Fibroblast of lung (primary cell): ENCODE data around the gene NRCAM. TPM values are rescaled to one million over a fixed set of nuclear protein-coding genes. Genes with fewer than 3 reads are reported as not detected.

Experiments
- DNase-seq, 2 donors: peaks; one replicate each; pipeline versions ENCODE4 v3.0.0 to v3.0.0-alpha.2; 2010; ENCODE audit warnings: low read depth in 2 of 2
- H2AFZ ChIP-seq: 2 replicates; pipeline ENCODE4 v1.5.1; 2012; ENCODE audit warnings: low read length, control low read depth, inconsistent platforms
- H3K27ac ChIP-seq: 2 replicates; pipeline ENCODE4 v1.5.1; 2011; ENCODE audit warnings: low read length, control low read depth; ENCODE audit not compliant: insufficient read depth
- H3K27me3 ChIP-seq: 2 replicates; pipeline ENCODE4 v1.5.1; 2011; ENCODE audit warnings: mild to moderate bottlenecking, low read length; ENCODE audit not compliant: control insufficient read depth, insufficient read depth
- H3K36me3 ChIP-seq: 2 replicates; pipeline ENCODE4 v1.5.1; 2011; ENCODE audit warnings: low read length; ENCODE audit not compliant: control insufficient read depth, insufficient read depth
- H3K4me1 ChIP-seq: 2 replicates; pipeline ENCODE4 v1.5.1; 2011; ENCODE audit warnings: low read length; ENCODE audit not compliant: control insufficient read depth, insufficient read depth; ENCODE audit errors: extremely low read depth
- H3K4me2 ChIP-seq: 2 replicates; pipeline ENCODE4 v1.5.1; 2011; ENCODE audit warnings: low read length, control low read depth; ENCODE audit not compliant: insufficient read depth; ENCODE audit errors: extremely low read depth
- H3K4me3 ChIP-seq, 4 experiments: fragments of 200-600 bp in 1 of 4; sonication (generic) in 1 of 4; replicated peaks in 1 of 4; 2 replicates each; pipeline ENCODE4 v1.5.1; 2011 to 2016; ENCODE audit warnings: low read length in 4 of 4, low read depth in 3 of 4, mild to moderate bottlenecking in 3 of 4, control low read depth in 2 of 4, inconsistent platforms in 1 of 4, mixed read lengths in 1 of 4; ENCODE audit not compliant: insufficient read depth in 1 of 4; ENCODE audit errors: control extremely low read depth in 1 of 4
- H3K79me2 ChIP-seq: 2 replicates; pipeline ENCODE4 v1.5.1; 2012; ENCODE audit warnings: mild to moderate bottlenecking, low read length, inconsistent platforms; ENCODE audit not compliant: control insufficient read depth, insufficient read depth
- H3K9ac ChIP-seq: 2 replicates; pipeline ENCODE4 v1.5.1; 2011; ENCODE audit warnings: mild to moderate bottlenecking, low read length, control low read depth; ENCODE audit not compliant: insufficient read depth
- H3K9me3 ChIP-seq: 2 replicates; pipeline ENCODE4 v1.5.1; 2012; ENCODE audit warnings: low read depth, low read length; ENCODE audit not compliant: control insufficient read depth, insufficient read depth
- H4K20me1 ChIP-seq: 2 replicates; pipeline ENCODE4 v1.5.1; 2011; ENCODE audit warnings: low read length; ENCODE audit not compliant: control insufficient read depth, insufficient read depth; ENCODE audit errors: extremely low read depth
- EZH2 ChIP-seq: IDR thresholded peaks from 2 replicates; pipeline ENCODE4 v1.5.1; 2012; ENCODE audit warnings: low read length, control low read depth, mild to moderate bottlenecking; ENCODE audit errors: missing control alignments
- polyA plus RNA-seq, 2 donors: library from polyadenylated mRNA; depleted of rRNA in 1 of 2; stranded (reverse) in 1 of 2; unstranded in 1 of 2; fragments of >200 nt; gene quantifications; 2 replicates each; pipeline ENCODE4 v1.2.1, GENCODE V29; 2011 to 2012; ENCODE audit warnings: missing spikeins in 1 of 2
- total RNA-seq: library from RNA; depleted of rRNA; stranded (reverse); fragments of >200 nt; gene quantifications from 2 replicates; pipeline ENCODE4 v1.2.1, GENCODE V29; 2014
- TF ChIP-seq, protein P1 (sequence below), 2 donors: IDR thresholded peaks in 1 of 2; conservative IDR thresholded peaks in 1 of 2; 1 replicate in 1 of 2; 2 replicates in 1 of 2; pipeline ENCODE4 v1.5.1; 2011 to 2012; ENCODE audit warnings: low read length in 2 of 2, control low read depth in 1 of 2, inconsistent platforms in 1 of 2, low read depth in 1 of 2, mild to moderate bottlenecking in 1 of 2

Gene NRCAM
- total and polyA plus RNA-seq, 2 donors (not counting 1 experiment from before 2014, with no cell fraction given), result 2.1 to 2.2 TPM

DNA sequence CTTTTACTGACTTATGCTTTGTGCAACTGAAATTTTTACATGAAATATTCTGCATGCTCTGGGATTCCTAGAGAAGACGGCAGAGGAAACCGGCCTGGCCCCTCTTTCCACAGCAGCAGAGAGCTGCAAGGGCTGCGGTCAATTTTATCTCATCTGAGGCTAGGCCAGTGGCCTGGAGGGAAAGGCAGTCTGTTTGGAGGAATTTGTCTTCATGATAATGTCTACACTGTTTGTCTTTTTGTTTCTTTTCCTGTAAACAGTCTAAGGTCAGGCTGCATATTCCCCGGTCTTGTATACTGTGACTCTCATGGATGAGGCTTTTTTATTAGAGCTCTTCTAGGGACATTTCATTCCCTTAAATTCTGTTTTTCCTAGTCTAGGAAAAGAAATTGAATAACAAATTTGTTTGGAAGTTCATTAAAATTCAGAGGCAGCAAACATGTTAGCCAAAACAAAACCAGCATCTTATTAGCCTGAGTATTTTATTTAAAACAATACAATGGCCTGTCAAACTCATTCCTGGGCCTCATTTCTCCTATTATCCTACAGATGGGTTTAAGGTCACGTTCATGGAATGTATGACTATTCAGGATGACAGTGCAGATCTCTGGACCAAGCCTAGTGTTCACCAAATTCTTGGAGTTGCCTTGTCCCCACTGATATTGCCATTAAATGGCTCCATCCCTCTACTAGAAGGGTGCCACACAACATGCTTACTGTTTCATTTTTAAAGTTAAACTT, 352.5 kb downstream of the NRCAM start:
- Histone ChIP-seq H3K4me1 (peaks cover 16% of the 10 kb centered on the region), H4K20me1 (no peaks in the 10 kb centered on the region), H3K4me2 (peak overlapping the region; percentile 18), H3K9ac (no peak overlapping the region), H3K9me3 (no peaks in the 10 kb centered on the region), H3K27ac (no peak overlapping the region), H3K79me2 (no peaks in the 10 kb centered on the region), H3K4me3 (no peak overlapping the region), H3K36me3 (no peaks in the 10 kb centered on the region), H3K27me3 (no peaks in the 10 kb centered on the region), H2AFZ (no peak overlapping the region)
- DNase-seq, result peak in 1 of 2 donors; percentile 46
- TF ChIP-seq EZH2, result no peak
- TF ChIP-seq, protein P1, sequence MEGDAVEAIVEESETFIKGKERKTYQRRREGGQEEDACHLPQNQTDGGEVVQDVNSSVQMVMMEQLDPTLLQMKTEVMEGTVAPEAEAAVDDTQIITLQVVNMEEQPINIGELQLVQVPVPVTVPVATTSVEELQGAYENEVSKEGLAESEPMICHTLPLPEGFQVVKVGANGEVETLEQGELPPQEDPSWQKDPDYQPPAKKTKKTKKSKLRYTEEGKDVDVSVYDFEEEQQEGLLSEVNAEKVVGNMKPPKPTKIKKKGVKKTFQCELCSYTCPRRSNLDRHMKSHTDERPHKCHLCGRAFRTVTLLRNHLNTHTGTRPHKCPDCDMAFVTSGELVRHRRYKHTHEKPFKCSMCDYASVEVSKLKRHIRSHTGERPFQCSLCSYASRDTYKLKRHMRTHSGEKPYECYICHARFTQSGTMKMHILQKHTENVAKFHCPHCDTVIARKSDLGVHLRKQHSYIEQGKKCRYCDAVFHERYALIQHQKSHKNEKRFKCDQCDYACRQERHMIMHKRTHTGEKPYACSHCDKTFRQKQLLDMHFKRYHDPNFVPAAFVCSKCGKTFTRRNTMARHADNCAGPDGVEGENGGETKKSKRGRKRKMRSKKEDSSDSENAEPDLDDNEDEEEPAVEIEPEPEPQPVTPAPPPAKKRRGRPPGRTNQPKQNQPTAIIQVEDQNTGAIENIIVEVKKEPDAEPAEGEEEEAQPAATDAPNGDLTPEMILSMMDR (conservative IDR thresholded peaks at IDR 0.05 in 1 of 2, IDR thresholded peaks at IDR 0.05 in 1 of 2; ENCODE audit: low read depth in 1 of 2, low read length in 2 of 2), result no peak

DNA sequence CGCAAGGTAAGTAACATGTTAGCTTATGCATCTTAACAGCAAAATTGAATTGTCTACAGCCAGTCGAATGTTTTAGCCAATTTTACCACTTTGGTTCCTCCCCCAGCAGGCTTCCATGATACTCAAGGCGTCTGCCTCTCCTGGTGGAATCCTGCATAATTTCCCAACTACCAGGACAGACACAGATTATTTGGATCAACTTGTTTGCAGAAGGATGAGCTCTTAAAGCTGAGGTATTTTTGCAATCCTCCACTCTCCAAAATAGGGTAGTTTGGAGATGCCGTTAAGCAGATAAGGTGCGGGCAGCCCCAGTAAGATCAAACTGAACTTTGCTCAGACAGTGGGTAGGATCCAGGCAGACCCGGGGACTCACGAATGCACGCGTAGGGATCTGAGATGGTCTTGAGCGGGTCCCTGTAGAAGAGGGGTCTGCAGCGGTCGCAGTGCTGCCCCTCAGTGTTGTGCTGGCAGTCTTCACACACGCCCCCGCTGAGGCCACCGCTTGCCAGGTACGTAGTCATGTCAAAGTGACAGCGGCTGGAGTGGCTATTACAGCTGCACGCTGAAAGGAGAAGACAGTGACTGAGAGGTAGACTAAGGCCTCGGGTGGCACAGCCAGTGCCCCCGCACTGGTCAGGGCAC, 353.4 kb downstream of the NRCAM start:
- Histone ChIP-seq H2AFZ (no peak overlapping the region), H3K4me1 (peaks cover 16% of the 10 kb centered on the region), H3K4me2 (no peak overlapping the region), H3K36me3 (no peaks in the 10 kb centered on the region), H3K27me3 (no peaks in the 10 kb centered on the region), H3K27ac (no peak overlapping the region), H3K9ac (no peak overlapping the region), H3K4me3 (no peak overlapping the region), H4K20me1 (no peaks in the 10 kb centered on the region), H3K9me3 (no peaks in the 10 kb centered on the region), H3K79me2 (no peaks in the 10 kb centered on the region)
- no peak for DNase-seq
- no peak for TF ChIP-seq EZH2
- TF ChIP-seq, protein P1 (conservative IDR thresholded peaks at IDR 0.05 in 1 of 2, IDR thresholded peaks at IDR 0.05 in 1 of 2; ENCODE audit: low read depth in 1 of 2, low read length in 2 of 2), result no peak

DNA sequence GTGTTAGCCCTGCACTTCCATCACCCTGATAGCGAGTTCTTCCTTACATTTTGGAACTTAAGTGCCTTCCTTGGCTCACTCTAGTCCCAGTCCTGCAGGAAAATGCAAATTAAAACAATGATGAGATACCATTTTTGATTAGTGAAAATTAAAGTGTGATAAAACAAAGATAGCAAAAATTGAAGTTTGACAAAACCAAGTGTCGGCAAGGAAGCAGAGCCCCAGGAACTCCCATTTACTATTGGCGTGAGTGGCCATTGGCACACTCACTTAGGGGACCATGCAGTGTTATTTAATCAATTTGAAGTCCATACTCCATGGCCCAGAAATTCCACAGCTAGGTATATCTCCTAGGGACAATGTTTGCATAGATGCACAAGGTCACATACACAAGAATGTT, 354.5 kb downstream of the NRCAM start:
- Histone ChIP-seq H2AFZ (no peak overlapping the region), H3K27ac (no peak overlapping the region), H3K79me2 (no peaks in the 10 kb centered on the region), H3K9me3 (no peaks in the 10 kb centered on the region), H3K36me3 (no peaks in the 10 kb centered on the region), H4K20me1 (no peaks in the 10 kb centered on the region), H3K27me3 (no peaks in the 10 kb centered on the region), H3K4me1 (peaks cover 13% of the 10 kb centered on the region), H3K4me2 (no peak overlapping the region), H3K4me3 (no peak overlapping the region), H3K9ac (no peak overlapping the region)
- no peak for DNase-seq
- TF ChIP-seq EZH2, result no peak
- TF ChIP-seq, protein P1 (conservative IDR thresholded peaks at IDR 0.05 in 1 of 2, IDR thresholded peaks at IDR 0.05 in 1 of 2; ENCODE audit: low read depth in 1 of 2, low read length in 2 of 2), result no peak
